TTC549 (cell line): ENCODE measurements around the gene PDX1.
"Not testable (repeated sequence)": the region's sequence is repeated elsewhere in the genome, so short reads cannot be mapped to it uniquely, and the experiment has no call there.

Source experiments
- FAIRE-seq: peaks from 2 replicates; lab custom pipeline; 2012; peaks lifted over from hg19 to GRCh38; lab: Jason Lieb, UNC

PDX1 gene

GRCh38 chr13:27956576-27957300 is 36.9 kb downstream of the PDX1 start:
- FAIRE-seq = no peak

- FAIRE-seq = no peak
Observed at GRCh38 chr13:27959976-27960361, 40.2 kb downstream of the PDX1 start.

DNA sequence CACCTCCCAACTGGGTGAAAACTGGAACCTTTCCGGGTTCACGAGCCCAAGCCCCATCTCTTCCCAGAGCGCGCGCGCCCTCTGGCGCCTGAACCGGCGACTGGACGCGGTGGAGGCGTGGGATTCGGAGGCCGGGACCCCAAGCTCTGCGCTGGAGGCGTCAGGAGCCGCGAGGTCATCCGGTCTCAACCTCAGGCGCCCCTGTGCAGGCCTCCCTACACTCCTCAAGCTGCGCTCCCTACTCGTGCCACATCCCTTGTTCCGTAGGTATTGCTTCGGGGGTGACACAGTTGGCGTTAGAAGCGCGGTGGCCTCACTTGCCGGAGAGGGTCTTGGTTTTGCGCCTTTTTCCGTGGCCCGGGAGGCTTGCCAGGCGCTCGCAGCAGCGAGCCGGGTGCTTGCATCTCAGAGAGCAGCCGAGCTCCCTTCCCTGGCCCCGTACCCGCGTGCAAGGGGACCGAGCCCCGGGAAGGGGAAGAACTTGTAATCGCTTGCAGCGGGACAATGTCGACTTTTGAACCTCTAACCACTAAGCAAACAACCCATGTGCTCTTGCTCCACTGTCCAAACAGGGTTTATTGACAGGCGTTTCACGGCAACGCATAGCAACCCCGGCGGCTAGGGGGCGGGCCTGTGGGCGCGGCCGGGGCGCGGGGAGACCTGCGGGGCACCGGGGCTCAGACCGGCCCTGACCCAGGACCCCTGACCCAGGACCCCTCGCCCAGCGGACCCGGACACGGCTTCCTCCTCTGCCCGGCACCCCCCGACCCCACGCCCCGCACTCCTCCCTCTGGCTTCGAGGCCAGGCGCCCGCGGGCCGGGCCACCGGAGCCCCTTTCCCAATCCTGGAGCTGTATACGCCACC is 40.8 kb downstream of the PDX1 start:
- FAIRE-seq = no peak

DNA sequence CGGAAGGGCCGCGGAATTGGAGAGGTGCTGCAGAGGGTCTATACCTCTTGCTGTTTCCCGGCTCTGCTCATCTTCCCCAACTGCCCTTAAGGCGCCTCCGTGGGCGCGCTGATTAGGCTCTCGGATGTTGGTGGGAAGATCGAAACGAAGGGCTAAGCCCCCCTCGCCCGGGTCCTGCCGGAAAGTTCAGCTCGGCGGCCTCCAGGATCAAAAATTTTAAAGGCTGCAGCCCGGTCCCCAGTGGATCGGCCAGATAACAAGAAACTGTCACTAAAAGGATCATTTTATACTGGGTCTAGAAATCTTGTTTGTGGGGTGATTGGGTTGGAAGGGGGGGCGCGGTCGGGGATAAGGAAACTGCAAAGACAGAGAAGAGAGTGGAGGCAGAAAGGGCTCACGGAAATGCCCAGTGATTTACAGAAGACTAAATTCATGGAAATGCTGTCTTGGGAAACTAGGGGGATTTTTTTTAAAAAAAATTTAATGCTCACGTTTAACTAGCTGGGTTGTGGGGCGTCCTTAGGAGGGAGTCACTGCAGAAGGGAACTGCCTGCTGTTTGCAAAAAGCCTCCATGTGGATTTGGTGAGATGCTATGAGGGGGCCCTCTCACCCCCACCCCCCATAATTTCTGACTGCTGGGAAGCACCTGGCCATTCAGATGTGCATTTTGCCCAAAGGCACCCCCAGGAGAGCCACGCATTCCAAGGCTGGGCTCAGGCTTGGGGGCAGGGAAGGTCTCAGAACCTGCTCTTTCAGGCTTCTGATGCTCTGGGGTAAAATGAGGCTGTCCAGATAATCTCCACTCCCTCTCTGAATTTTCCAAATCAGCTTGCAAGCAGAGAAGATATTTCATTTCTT is 41.7 kb downstream of the PDX1 start:
- FAIRE-seq = no peak

DNA sequence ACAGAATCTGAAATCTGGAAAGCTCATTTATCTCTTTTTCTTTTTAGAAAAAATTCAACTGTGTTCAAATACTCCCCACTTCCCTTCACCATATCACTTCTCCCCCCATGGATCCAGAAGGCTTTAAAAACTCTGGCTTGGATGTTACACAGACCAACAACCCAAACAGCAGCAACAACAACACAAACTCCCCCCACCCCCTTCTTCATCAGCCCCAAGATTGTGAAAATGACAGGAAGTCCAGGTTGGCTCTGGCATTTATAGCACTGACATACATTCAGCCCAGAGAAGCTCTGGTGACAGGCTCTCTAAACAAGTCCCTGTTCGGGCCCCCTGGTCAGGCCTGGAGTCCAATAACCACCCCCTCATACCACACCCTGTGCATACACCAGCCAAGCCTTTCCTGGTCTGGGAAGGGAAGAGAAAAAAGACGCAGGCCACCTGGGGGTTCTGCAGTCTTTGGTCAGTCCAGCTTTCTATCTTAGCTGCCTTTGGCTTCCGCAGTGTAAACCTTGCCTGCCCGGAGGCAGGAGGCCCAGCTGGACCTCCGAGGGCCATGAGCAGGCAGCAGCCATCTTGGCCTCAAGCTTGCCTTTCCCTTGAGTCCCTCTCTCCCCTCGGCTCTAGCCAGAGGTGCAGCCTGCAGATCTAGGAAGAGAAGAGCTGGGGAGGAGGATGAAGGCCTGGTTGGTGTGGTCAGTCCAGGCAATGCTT is 42.5 kb downstream of the PDX1 start:
- no peak for FAIRE-seq

GRCh38 chr13:27962982-27963381 is 43.2 kb downstream of the PDX1 start:
- no peak for FAIRE-seq

GRCh38 chr13:27963491-27963890 is 43.7 kb downstream of the PDX1 start:
- FAIRE-seq = no peak

DNA sequence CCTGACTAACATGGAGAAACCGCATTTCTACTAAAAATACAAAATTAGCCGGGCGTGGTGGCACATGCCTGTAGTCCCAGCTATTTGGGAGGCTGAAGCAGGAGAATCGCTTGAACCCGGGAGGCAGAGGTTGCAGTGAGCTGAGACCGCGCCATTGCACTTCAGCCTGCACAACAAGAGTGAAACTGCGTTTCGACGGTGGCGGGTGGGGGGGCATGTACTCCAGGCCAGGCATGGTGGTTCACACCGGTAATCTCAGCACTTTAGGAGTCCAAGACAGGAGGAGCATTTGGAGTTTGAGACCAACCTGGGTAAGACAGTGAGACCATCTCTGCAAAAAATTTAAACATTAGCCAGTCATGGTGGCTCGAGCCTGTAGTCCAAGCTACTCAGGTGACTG is 44.4 kb downstream of the PDX1 start:
- FAIRE-seq = not testable (repeated sequence)

DNA sequence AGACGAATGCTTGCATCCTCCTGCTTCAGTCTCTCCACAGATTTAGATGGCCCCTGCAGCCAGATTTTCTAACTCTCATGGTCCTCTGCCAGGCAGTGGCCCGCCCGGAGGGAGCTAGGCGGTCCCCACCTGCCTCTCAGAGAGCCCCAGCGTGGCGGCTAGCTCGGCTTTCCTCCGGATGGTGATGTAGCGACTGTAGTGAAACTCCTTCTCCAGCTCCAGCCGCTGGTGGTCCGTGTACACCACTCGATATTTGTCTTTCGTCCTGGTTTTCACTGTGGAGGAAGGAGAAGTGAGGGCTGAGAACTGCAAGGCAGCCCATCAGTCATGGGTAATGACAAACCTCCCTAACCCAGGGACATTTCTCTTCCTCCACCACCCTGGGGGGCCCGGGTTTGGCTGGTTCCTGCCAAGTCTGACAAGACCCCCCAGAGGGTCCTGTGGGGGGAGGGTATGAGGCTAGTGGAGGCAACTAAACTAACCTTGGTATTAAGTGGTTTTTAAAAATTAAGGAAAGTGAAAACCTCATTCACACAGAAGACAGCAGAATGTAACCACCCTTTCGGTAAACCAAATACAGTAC is 45.0 kb downstream of the PDX1 start:
- FAIRE-seq = no peak

DNA sequence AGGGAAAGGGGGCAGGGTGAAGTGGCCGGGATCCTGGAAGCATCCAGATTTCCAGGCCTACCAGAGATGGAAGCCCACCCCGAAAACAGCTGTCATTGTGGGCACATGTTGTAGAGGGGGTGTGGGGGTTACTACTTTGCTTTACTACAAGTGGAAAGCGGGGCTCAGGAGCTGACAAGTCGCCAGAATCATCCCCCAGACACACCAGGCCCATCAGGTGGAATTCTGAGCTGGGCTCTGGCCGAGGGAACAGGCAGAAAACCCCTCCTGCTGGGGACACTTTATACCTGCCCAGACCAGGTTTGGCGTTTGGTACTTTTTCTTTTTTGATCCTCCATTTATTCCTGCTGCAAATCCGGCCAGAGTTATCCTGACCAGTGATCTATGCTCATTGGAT is 45.5 kb downstream of the PDX1 start:
- FAIRE-seq = no peak

- no peak for FAIRE-seq
Observed at GRCh38 chr13:27965740-27966640, 46.2 kb downstream of the PDX1 start.

DNA sequence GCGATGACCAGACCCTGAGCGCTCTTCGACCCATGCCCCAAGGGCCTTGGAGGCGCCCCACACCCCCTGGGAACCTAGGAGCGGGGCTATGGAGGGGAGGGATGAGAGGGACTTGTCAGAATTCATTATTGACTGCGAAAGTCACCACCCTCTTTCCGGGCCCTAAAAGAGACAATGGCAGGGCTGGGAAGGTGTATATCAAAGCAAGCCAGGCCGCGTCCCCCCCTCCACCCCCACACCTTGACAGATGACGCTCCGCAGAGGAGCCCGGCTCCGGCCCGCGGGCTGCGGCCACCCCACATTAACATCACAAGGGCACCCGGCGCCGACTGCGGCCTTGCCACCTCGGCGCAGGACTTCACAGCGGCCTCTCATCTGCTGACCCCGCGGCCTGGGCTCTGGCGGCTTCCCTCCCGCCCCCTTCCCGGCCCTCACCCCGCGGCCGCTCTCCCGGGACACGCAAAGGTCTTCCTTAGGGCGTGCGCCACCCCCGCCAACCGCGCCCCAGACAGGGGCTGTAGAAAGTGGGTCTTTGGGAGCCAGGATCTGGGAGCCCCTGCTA is 46.9 kb downstream of the PDX1 start:
- no peak for FAIRE-seq

- FAIRE-seq = no peak
Observed at GRCh38 chr13:27967203-27967735, 47.5 kb downstream of the PDX1 start.

DNA sequence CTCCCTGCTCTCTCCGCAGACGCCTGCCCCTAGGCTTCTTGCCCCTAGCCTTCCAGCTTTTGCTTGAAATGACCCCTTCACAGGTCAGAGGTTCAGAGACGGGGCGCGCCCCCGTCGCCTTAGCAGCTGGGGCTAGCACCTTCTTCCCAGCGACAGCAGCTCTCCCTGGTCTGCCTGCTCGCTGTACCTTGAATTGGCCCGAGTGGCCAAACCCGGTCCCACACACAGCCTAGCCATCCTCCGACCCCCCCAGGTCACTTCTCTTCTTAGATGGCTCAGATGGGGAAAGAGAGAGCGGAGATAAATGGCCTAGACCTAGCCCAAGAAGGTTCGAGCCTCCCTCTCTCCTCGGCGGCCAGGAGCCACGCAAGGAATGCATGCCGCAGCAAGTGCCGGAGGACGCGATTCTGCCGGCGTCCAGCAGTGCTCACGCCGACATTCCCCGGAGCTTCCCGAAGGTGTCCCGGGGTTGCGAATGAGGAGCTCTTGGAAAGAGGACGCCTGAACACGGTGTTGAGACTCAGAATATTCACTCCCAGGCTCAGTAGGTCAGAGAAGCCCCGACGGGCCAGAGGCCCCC is 48.0 kb downstream of the PDX1 start:
- FAIRE-seq = no peak

DNA sequence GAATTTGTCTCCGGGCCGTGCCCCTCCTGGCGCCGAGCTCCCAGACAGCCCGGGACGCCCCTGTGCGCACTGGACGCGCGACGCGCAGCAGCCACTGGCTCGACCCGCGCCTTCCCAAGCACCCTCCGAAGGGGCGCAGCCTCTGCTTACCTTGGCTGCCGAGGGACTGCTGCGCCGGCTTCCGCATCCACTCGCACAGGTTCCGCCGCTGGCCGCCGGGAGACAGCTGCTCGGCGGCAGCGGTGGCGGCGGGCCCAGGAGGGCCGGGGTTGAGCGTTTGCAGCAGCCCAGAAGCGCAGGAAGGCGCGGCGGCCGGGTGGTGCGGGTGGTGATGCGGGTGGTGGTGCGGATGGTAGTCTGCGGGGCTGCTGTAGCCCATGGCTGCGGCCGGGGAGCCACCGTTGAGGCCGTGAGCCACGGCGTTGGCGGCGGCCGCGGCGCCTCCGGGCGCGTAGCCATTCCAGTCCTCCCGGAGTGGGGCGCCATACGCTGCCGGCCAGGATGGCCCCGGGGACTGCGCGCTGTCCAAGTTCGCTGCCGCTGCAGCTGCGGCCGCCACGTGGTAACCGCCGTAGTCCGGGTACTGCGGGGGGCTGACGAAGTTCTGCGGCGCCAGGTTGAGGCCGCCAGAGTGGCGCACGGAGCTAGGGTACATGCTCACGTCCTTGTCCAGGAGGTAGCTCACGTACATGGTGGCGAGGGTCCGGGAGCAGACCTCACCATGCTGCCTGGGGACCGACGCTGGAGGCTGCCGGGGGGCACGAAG is 48.7 kb downstream of the PDX1 start:
- FAIRE-seq = no peak

- FAIRE-seq = no peak
Observed at GRCh38 chr13:27969082-27969865, 49.5 kb downstream of the PDX1 start, which contains the start of gene CDX2. TSS of gene CDX2 (minus strand) at chr13:27969315. CDS start at chr13:27969006, 309 bp downstream.

DNA sequence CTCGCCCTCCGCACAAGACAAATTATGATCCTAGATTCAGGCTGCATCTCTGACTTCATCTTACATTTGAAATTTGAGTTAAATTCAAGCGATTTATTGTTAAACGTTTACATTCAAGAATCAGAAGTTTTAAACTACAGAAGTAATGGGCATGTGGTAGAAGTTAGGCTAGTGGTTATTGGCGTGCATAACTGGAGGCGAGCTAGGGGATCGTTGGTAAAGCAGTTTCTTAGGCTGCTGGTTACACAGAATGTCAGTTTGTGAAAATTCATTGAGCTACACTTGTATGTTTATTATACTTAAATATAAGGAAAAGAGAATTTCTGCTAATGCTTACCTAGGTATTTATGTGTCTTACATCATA is 50.0 kb downstream of the PDX1 start:
- no peak for FAIRE-seq
